MCF 10A (cell line): ENCODE results near the gene ATF7IP2. TPM values are rescaled to one million over a fixed set of nuclear protein-coding genes. Genes with fewer than 3 reads are reported as not detected.
"Not testable (repeated sequence)": the region's sequence is repeated elsewhere in the genome, so short reads cannot be mapped to it uniquely, and the experiment has no call there.

Source experiments
- BruUV-seq: library from RNA; stranded (reverse); fragments of 400-500 nt; replicated peaks from 2 replicates; lab custom pipeline; 2021; lab: Mats Ljungman, UMichigan
- CTCF ChIA-PET: fragments of 300-600 bp; sonication (Branson Sonifier 250); formaldehyde crosslinking; extraction: SDS; loops from one replicate; lab custom pipeline; 2021; ENCODE audit warnings: antibody characterized with exemption, inconsistent platforms; lab: Yijun Ruan, JAX
- POLR2A ChIA-PET: fragments of 300-600, 350-650 bp; sonication (Branson Sonifier 250); formaldehyde crosslinking; extraction: SDS; loops from one replicate; lab custom pipeline; 2020; ENCODE audit warnings: antibody characterized with exemption, inconsistent platforms; lab: Yijun Ruan, JAX
- DNase-seq: peaks from one replicate; pipeline ENCODE4 v3.0.0-alpha.2; 2018; ENCODE audit not compliant: unreplicated experiment
- H3K27ac Mint-ChIP-seq: one replicate; pipeline ENCODE4 v1.8.0; 2022; ENCODE audit warnings: mild to moderate bottlenecking, low read depth, mixed read lengths; ENCODE audit not compliant: unreplicated experiment
- H3K27me3 Mint-ChIP-seq: one replicate; pipeline ENCODE4 v1.8.0; 2022; ENCODE audit warnings: mixed read lengths; ENCODE audit not compliant: insufficient read depth, unreplicated experiment
- H3K36me3 Mint-ChIP-seq: one replicate; pipeline ENCODE4 v1.8.0; 2022; ENCODE audit warnings: mild to moderate bottlenecking, moderate library complexity, mixed read lengths; ENCODE audit not compliant: insufficient read depth, unreplicated experiment
- H3K4me1 Mint-ChIP-seq: one replicate; pipeline ENCODE4 v1.8.0; 2022; ENCODE audit warnings: mixed read lengths; ENCODE audit not compliant: insufficient read depth, unreplicated experiment
- H3K4me3 Mint-ChIP-seq: one replicate; pipeline ENCODE4 v1.8.0; 2022; ENCODE audit warnings: mild to moderate bottlenecking, moderate library complexity, mixed read lengths; ENCODE audit not compliant: unreplicated experiment
- H3K9me3 Mint-ChIP-seq: one replicate; pipeline ENCODE4 v1.8.0; 2022; ENCODE audit warnings: mixed read lengths; ENCODE audit not compliant: unreplicated experiment
- CTCF ChIP-seq: fragments of 200-600 bp; IDR thresholded peaks from one replicate; pipeline ENCODE4 v1.8.0; 2022; ENCODE audit warnings: antibody characterized with exemption, mild to moderate bottlenecking; ENCODE audit not compliant: unreplicated experiment
- intact Hi-C: fragments of 100-400 bp; cut with micrococcal nuclease; formaldehyde crosslinking; loops from 2 replicates; pipeline ENCODE4 v1.14.1; 2022
- total RNA-seq: library from RNA; stranded (reverse); gene quantifications from 2 replicates; pipeline ENCODE4 v1.2.3, GENCODE V29; 2022

ATF7IP2 gene
- total RNA-seq, 1 experiment from 2014 or later = 6.5 TPM

- POLR2A ChIA-PET = interaction anchor here (0.7 kb wide), 1 partner anchor 30 kb away, joined by 3 read pairs; no protein-coding TSS in a partner anchor
- H3K27me3 Mint-ChIP-seq = no peaks in the 10 kb centered on the region
- no peaks in the 10 kb centered on the region for H3K9me3 Mint-ChIP-seq
- CTCF ChIA-PET = interaction anchor here (0.6 to 1.3 kb wide), 6 partner anchors 17 to 605 kb away, joined by 3 to 6 read pairs (median 3); no protein-coding TSS in a partner anchor
- no TSS peak for BruUV-seq
- no peak for TF ChIP-seq CTCF
- H3K4me1 Mint-ChIP-seq = no peaks in the 10 kb centered on the region
- DNase-seq = no peak
- H3K4me3 Mint-ChIP-seq = no peak overlapping the region
- H3K36me3 Mint-ChIP-seq = no peaks in the 10 kb centered on the region
- intact Hi-C loops = no loop called here
- no peak overlapping the region for H3K27ac Mint-ChIP-seq
Observed at GRCh38 chr16:10352262-10352661, 33.6 kb upstream of the ATF7IP2 start.

GRCh38 chr16:10355589-10355988 is 30.3 kb upstream of the ATF7IP2 start:
- no peaks in the 10 kb centered on the region for H3K4me1 Mint-ChIP-seq
- H3K27ac Mint-ChIP-seq = no peak overlapping the region
- intact Hi-C loops = no loop called here
- H3K4me3 Mint-ChIP-seq = no peak overlapping the region
- H3K27me3 Mint-ChIP-seq = no peaks in the 10 kb centered on the region
- no peaks in the 10 kb centered on the region for H3K36me3 Mint-ChIP-seq
- no peak for DNase-seq
- no TSS peak for BruUV-seq
- no peaks in the 10 kb centered on the region for H3K9me3 Mint-ChIP-seq
- ChIA-PET POLR2A (no interaction called here), CTCF (interaction anchor here (0.5 to 0.7 kb wide), 2 partner anchors 159 to 1228 kb away, joined by 3 to 6 read pairs; no protein-coding TSS in a partner anchor)
- TF ChIP-seq CTCF = no peak

GRCh38 chr16:10356870-10357842 is 28.7 kb upstream of the ATF7IP2 start:
- Mint-ChIP-seq H3K36me3 (peaks cover 6% of the 10 kb centered on the region), H3K4me3 (no peak overlapping the region), H3K27ac (no peak overlapping the region), H3K27me3 (no peaks in the 10 kb centered on the region), H3K9me3 (no peaks in the 10 kb centered on the region), H3K4me1 (no peaks in the 10 kb centered on the region)
- no TSS peak for BruUV-seq
- no peak for DNase-seq
- POLR2A ChIA-PET = no interaction called here
- intact Hi-C loops = no loop called here
- CTCF ChIA-PET = no interaction called here
- no peak for TF ChIP-seq CTCF

- H3K9me3 Mint-ChIP-seq, intact Hi-C loops, H3K36me3 Mint-ChIP-seq, CTCF ChIA-PET, H3K4me1 Mint-ChIP-seq, DNase-seq, POLR2A ChIA-PET, H3K27me3 Mint-ChIP-seq, H3K27ac Mint-ChIP-seq, BruUV-seq, H3K4me3 Mint-ChIP-seq: not testable (repeated sequence)
Observed at GRCh38 chr16:10361747-10362076, 24.1 kb upstream of the ATF7IP2 start.
